MM.1S (cell line): ENCODE measurements around the gene ZNRF3.
"Not testable (repeated sequence)": the region's sequence is repeated elsewhere in the genome, so short reads cannot be mapped to it uniquely, and the experiment has no call there.

Experiments used
- DNase-seq: peaks from one replicate; pipeline ENCODE4 v3.0.0-alpha.2; 2015
- H2AFZ ChIP-seq: fragments of 300-600 bp; sonication (generic); 2 replicates; pipeline ENCODE4 v1.6.0; 2016; ENCODE audit warnings: antibody characterized with exemption, low read length
- H3F3A ChIP-seq: fragments of 300-600 bp; sonication (generic); 2 replicates; pipeline ENCODE4 v1.6.1; 2016; ENCODE audit warnings: mild to moderate bottlenecking, antibody characterized with exemption, low read length, moderate library complexity, mixed read lengths; ENCODE audit not compliant: insufficient read depth
- H3K27ac ChIP-seq: fragments of 300-600 bp; sonication (generic); 2 replicates; pipeline ENCODE4 v1.5.1; 2016; ENCODE audit warnings: mild to moderate bottlenecking, low read length
- H3K27me3 ChIP-seq: fragments of 300-600 bp; sonication (generic); replicated peaks from 2 replicates; pipeline ENCODE4 v1.6.0; 2016; ENCODE audit warnings: low read length; ENCODE audit not compliant: insufficient read depth
- H3K36me3 ChIP-seq: fragments of 300-600 bp; sonication (generic); replicated peaks from 2 replicates; pipeline ENCODE4 v1.6.1; 2016; ENCODE audit warnings: mild to moderate bottlenecking, low read length, mixed read lengths; ENCODE audit not compliant: insufficient read depth
- H3K4me1 ChIP-seq: fragments of 300-600 bp; sonication (generic); 2 replicates; pipeline ENCODE4 v1.6.1; 2016; ENCODE audit warnings: low read length, mixed read lengths
- H3K4me2 ChIP-seq: fragments of 300-600 bp; sonication (generic); 2 replicates; pipeline ENCODE4 v1.6.0; 2016; ENCODE audit warnings: low read depth, low read length
- H3K4me3 ChIP-seq: fragments of 300-600 bp; sonication (generic); 2 replicates; pipeline ENCODE4 v1.5.1; 2016; ENCODE audit warnings: low read length, mixed read lengths
- H3K79me2 ChIP-seq: fragments of 300-600 bp; sonication (generic); 2 replicates; pipeline ENCODE4 v1.6.1; 2016; ENCODE audit warnings: mixed run types, low read length, mixed read lengths
- H3K9ac ChIP-seq: fragments of 300-600 bp; sonication (generic); 2 replicates; pipeline ENCODE4 v1.6.1; 2016; ENCODE audit warnings: low read length, mixed read lengths
- H3K9me2 ChIP-seq: fragments of 300-600 bp; sonication (generic); replicated peaks from 2 replicates; pipeline ENCODE4 v1.6.1; 2016; ENCODE audit warnings: mild to moderate bottlenecking, low read length, mixed read lengths; ENCODE audit not compliant: insufficient read depth
- H3K9me3 ChIP-seq: fragments of 300-600 bp; sonication (generic); replicated peaks from 2 replicates; pipeline ENCODE4 v1.6.1; 2016; ENCODE audit warnings: mild to moderate bottlenecking, low read length, mixed read lengths; ENCODE audit not compliant: insufficient read depth
- H4K20me1 ChIP-seq: fragments of 300-600 bp; sonication (generic); 2 replicates; pipeline ENCODE4 v1.6.1; 2016; ENCODE audit warnings: mild to moderate bottlenecking, low read length, moderate library complexity, mixed read lengths; ENCODE audit not compliant: insufficient read depth
- CTCF ChIP-seq: fragments of 300-600 bp; sonication (generic); IDR thresholded peaks from 2 replicates; pipeline ENCODE4 v1.5.1; 2016; ENCODE audit warnings: antibody characterized with exemption, low read length, mixed read lengths
- EZH2 ChIP-seq: fragments of 300-600 bp; sonication (generic); optimal IDR thresholded peaks from 2 replicates; pipeline ENCODE3; 2017; ENCODE audit warnings: low read depth, mild to moderate bottlenecking, antibody characterized with exemption, low read length, mixed read lengths
- EZH2phosphoT487 ChIP-seq: fragments of 300-600 bp; sonication (generic); IDR thresholded peaks from 2 replicates; pipeline ENCODE4 v1.6.1; 2018; ENCODE audit warnings: antibody characterized with exemption, low read length

Gene ZNRF3

DNA sequence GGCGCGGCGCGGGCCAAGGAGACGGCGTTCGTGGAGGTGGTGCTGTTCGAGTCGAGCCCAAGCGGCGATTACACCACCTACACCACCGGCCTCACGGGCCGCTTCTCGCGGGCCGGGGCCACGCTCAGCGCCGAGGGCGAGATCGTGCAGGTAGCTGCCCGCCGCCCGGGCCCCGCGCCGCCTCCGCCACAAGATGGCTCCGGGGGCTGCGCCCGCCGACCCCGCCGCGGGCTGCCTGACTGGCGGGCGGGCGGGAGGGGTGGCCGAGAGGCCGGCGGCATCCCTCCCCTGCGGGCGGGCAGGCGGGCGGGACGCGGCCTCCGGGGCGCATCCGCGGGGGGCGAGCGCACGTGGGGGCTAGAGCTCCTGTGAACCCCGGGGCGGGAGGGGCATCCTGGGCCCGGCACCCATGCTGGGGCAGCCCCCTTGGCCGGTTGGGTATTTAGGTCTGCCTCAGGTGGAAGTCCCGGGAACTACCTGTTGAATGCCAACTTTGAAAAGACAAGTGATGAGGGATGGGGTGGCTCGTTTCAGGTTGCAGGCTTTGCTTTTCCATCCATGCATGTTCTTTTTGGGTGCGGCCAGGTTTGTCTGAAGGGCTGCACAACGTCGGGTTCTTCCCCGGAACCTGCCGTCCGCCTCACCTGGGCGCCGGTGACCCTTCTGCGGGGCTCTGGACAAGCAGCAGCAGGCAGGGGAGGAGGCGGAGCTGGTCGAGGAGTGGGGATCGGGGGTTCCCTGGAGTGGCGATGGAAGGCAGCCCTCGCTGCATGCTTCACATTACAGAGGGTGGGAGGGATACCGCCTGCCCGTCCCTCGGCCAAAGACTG, 760 bp downstream of the ZNRF3 start:
- peak overlapping the region; percentile 62 for H3K4me3 ChIP-seq
- peaks cover 49% of the 10 kb centered on the region for H3K79me2 ChIP-seq
- no peaks in the 10 kb centered on the region for H4K20me1 ChIP-seq

GRCh38 chr22:28884747-28885350, 1.5 kb downstream of the ZNRF3 start:
- H3K79me2 ChIP-seq = peaks cover 55% of the 10 kb centered on the region

More for the DNA sequence above, 760 bp downstream of the ZNRF3 start:
- H3F3A ChIP-seq = no peaks in the 10 kb centered on the region
- H3K9me2 ChIP-seq = no peaks in the 10 kb centered on the region
- H3K4me1 ChIP-seq = peaks cover 11% of the 10 kb centered on the region
- no peaks in the 10 kb centered on the region for H3K27me3 ChIP-seq
- TF ChIP-seq CTCF (peak; percentile 26), EZH2 (no peak)
- peak; percentile 57 for DNase-seq
- peak overlapping the region; percentile 37; the same call in 1 of the 2 replicates for H3K9ac ChIP-seq
- peak overlapping the region; percentile 95 for H3K4me2 ChIP-seq
- 0 out of 2 replicates have a peak overlapping the region, but pooled peaks have one; percentile 6 for H2AFZ ChIP-seq
- no peaks in the 10 kb centered on the region for H3K9me3 ChIP-seq
- no peaks in the 10 kb centered on the region for H3K36me3 ChIP-seq
- H3K27ac ChIP-seq = no peak overlapping the region

DNA sequence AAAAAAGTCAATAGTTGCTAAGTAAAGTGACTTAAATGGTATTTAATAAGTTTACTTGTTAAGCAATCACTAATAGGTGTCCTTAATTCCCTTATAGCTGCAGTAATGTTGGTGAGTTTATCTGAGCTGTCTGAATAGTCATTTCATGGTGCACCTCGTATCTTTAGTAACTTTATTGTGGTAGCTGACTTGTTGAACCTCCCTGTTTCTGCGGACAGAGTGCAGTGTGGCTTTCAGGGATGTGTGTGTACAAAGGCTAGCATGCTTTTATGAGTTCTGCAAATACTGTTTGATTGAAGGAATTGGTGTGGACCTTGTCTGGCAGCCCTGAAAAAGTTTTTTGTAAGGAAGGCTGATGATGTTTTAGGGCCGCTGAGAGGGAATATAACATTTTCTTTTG, 2.6 kb downstream of the ZNRF3 start:
- H3K4me1 ChIP-seq = peaks cover 11% of the 10 kb centered on the region
- DNase-seq = no peak
- no peak for TF ChIP-seq CTCF
- TF ChIP-seq EZH2phosphoT487 = no peak
- TF ChIP-seq EZH2 = no peak
- no peaks in the 10 kb centered on the region for H3K27me3 ChIP-seq
- no peak overlapping the region for H3K4me2 ChIP-seq
- H4K20me1 ChIP-seq = no peaks in the 10 kb centered on the region
- no peaks in the 10 kb centered on the region for H3K36me3 ChIP-seq
- no peak overlapping the region for H3K27ac ChIP-seq
- H3K79me2 ChIP-seq = peaks cover 62% of the 10 kb centered on the region
- no peaks in the 10 kb centered on the region for H3K9me3 ChIP-seq
- no peaks in the 10 kb centered on the region for H3K9me2 ChIP-seq
- no peak overlapping the region for H3K9ac ChIP-seq
- H3F3A ChIP-seq = no peaks in the 10 kb centered on the region
- no peak overlapping the region for H3K4me3 ChIP-seq
- no peak overlapping the region for H2AFZ ChIP-seq

More at GRCh38 chr22:28884747-28885350, 1.5 kb downstream of the ZNRF3 start:
- Histone ChIP-seq H3K27ac (no peak overlapping the region), H4K20me1 (no peaks in the 10 kb centered on the region), H3K9me3 (no peaks in the 10 kb centered on the region), H3K27me3 (no peaks in the 10 kb centered on the region), H2AFZ (no peak overlapping the region), H3F3A (no peaks in the 10 kb centered on the region), H3K4me1 (peaks cover 11% of the 10 kb centered on the region), H3K9ac (peak overlapping the region; percentile 37; the same call in 1 of the 2 replicates), H3K4me3 (peak overlapping the region; percentile 62), H3K4me2 (peak overlapping the region; percentile 95), H3K36me3 (no peaks in the 10 kb centered on the region), H3K9me2 (no peaks in the 10 kb centered on the region)
- no peak for DNase-seq
- TF ChIP-seq CTCF (no peak), EZH2phosphoT487 (no peak), EZH2 (no peak)

GRCh38 chr22:28886679-28887078, 3.3 kb downstream of the ZNRF3 start:
- DNase-seq, H3K4me3 ChIP-seq, H3K36me3 ChIP-seq, H2AFZ ChIP-seq, H3K9me3 ChIP-seq, H4K20me1 ChIP-seq, H3K9ac ChIP-seq, H3K4me2 ChIP-seq, H3K27ac ChIP-seq, H3F3A ChIP-seq, H3K27me3 ChIP-seq, H3K9me2 ChIP-seq: not testable (repeated sequence)
- peaks cover 68% of the 10 kb centered on the region for H3K79me2 ChIP-seq
- H3K4me1 ChIP-seq = peaks cover 11% of the 10 kb centered on the region
